Body of pancreas (tissue), 4 donors: ENCODE measurements around the gene GABRA6.

Experiments used
- POLR2A ChIP-seq, 3 donors: fragments of 450-650 bp; IDR thresholded peaks; one replicate each; pipeline ENCODE4 v1.6.1; 2016; ENCODE audit warnings: antibody characterized with exemption in 3 of 3, mild to moderate bottlenecking in 2 of 3
- TF ChIP-seq, protein P1 (sequence below), 7 experiments: fragments of 450-650 bp in 4 of 7; fragments of 200-600 bp in 3 of 7; sonication (generic) in 3 of 7; IDR thresholded peaks; one replicate each; pipeline ENCODE4 v1.5.1; 2016 to 2019; ENCODE audit warnings: antibody characterized with exemption in 7 of 7

DNA sequence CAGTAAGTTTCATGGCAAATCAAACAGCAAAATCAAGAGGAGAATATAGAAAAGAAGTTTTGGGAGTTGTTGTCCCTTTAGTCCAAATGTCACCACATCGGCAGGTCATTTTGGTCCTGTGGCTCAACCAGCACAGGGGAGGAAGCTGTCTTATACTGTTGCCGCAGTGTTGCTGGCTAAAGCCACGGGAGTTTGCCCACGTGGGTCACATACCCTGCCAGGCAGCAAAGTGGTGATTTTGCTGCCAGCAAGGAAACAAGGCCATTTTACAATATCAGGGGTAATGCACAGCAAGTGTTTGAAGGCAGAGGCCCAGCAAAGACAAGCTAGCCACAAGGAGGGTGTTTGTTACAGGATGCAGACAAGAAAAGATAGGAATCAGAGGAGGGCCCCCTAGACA, 14.5 kb downstream of the GABRA6 start:
- TF ChIP-seq, protein P1, sequence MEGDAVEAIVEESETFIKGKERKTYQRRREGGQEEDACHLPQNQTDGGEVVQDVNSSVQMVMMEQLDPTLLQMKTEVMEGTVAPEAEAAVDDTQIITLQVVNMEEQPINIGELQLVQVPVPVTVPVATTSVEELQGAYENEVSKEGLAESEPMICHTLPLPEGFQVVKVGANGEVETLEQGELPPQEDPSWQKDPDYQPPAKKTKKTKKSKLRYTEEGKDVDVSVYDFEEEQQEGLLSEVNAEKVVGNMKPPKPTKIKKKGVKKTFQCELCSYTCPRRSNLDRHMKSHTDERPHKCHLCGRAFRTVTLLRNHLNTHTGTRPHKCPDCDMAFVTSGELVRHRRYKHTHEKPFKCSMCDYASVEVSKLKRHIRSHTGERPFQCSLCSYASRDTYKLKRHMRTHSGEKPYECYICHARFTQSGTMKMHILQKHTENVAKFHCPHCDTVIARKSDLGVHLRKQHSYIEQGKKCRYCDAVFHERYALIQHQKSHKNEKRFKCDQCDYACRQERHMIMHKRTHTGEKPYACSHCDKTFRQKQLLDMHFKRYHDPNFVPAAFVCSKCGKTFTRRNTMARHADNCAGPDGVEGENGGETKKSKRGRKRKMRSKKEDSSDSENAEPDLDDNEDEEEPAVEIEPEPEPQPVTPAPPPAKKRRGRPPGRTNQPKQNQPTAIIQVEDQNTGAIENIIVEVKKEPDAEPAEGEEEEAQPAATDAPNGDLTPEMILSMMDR (IDR thresholded peaks at IDR 0.05): no peak
- no peak for TF ChIP-seq POLR2A (IDR thresholded peaks at IDR 0.05)
